ENCODE results near the gene SCTR.

DNA sequence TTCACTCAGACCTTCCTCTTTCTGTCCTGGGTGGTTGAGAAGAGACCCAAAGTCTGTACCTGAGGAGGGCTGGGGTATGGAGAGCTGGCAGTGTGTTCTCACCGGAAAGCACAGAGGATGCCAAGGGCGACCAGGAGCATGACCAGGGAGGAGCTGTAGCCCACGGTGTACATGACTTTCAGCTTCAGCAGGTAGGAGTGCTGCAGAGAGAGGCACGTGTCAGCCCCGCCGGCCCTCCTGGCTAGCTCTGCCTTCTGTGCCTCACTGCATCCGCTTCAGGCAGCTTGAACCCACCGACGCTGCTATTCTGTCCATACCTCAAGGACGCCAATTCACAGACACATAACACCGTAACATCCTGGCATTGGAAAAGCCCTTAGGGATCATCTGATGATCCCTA, 58.6 kb downstream of the SCTR start:
- TF ChIP-seq, protein P1, sequence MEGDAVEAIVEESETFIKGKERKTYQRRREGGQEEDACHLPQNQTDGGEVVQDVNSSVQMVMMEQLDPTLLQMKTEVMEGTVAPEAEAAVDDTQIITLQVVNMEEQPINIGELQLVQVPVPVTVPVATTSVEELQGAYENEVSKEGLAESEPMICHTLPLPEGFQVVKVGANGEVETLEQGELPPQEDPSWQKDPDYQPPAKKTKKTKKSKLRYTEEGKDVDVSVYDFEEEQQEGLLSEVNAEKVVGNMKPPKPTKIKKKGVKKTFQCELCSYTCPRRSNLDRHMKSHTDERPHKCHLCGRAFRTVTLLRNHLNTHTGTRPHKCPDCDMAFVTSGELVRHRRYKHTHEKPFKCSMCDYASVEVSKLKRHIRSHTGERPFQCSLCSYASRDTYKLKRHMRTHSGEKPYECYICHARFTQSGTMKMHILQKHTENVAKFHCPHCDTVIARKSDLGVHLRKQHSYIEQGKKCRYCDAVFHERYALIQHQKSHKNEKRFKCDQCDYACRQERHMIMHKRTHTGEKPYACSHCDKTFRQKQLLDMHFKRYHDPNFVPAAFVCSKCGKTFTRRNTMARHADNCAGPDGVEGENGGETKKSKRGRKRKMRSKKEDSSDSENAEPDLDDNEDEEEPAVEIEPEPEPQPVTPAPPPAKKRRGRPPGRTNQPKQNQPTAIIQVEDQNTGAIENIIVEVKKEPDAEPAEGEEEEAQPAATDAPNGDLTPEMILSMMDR (conservative IDR thresholded peaks at IDR 0.05; ENCODE audit: low read depth, low read length): no peak
- TF ChIP-seq EZH2 (IDR thresholded peaks at IDR 0.05; ENCODE audit: low read length, unreplicated experiment) (no peak), EZH2phosphoT487 (IDR thresholded peaks at IDR 0.05; ENCODE audit: borderline replicate concordance, low read length) (no peak)
